GM18861 (cell line): ENCODE data around the gene FGF11.
A peak's percentile ranks its signal among the peaks of the same experiment; 100 is the strongest.
"Not testable (repeated sequence)": the region's sequence is repeated elsewhere in the genome, so short reads cannot be mapped to it uniquely, and the experiment has no call there.

Experiments
- ATAC-seq: cut with Tn5 transposase; IDR thresholded peaks from one replicate; pipeline ENCODE4 v1.9.1; 2021; ENCODE audit not compliant: unreplicated experiment

FGF11 gene

GRCh38 chr17:7478276-7479212 lies 39.2 kb downstream of the FGF11 start:
- no peak for ATAC-seq

DNA sequence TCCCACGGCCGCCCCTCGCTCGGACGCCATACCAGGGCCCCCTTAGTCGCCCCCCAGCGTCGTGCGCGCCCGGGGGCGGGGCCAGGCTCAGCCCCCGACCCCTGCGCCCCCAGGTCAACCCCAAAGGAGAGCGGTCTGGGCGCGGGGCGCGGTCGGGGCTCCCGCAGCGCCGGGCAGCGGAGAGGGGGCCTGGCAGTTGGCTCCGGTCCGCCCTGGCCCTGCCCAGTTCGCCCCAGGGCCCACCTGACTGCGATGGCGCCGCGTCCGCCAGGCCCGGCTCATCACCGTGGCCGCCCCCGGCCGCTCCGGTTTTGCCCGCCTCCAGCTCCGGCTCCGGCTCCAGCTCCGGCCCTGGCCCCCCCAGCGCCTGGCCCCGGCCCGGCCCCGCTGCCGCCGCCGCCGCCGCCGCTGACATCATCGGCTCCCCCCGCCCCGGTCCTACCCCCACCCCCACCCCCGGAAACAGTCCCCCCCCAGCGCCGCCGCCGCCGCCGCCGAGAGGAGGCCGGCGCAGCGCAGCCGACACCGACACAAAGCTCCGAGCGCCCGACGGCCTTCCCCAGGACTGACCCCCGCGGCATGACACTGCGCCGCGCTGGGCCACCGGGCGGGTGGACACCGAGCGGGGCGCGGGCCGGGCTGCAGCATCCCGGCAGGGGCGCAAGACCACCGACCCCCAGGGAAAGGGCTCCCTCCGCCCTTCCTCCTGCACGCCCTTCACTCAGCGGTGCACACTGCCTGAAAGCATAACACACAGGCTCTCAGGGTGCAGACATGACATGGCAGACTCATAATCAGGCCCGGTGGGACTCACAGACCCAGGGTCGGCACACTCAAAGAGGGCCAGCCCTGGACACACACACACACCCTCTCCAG lies 40.1 kb downstream of the FGF11 start, which contains the start of gene ZBTB4:
TSS of gene ZBTB4 (minus strand) at position 419 of the 876 bp plus-strand sequence. CDS start 12,830 bp downstream, outside the sequence.
- no peak for ATAC-seq

DNA sequence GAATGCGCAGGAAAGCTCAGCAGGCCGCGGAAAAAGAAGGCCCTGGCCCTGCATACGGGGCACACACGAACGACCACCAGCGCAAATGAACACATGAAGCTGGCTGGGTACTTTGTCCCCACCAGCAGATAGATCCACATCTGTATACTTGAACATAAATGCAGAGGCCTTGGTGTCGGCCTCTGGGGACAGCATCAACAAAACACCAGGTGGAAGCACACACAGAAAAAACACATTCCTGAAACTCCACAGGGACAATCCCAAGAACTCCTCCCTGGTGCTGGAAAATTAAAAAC lies 40.7 kb downstream of the FGF11 start:
- no peak for ATAC-seq

DNA sequence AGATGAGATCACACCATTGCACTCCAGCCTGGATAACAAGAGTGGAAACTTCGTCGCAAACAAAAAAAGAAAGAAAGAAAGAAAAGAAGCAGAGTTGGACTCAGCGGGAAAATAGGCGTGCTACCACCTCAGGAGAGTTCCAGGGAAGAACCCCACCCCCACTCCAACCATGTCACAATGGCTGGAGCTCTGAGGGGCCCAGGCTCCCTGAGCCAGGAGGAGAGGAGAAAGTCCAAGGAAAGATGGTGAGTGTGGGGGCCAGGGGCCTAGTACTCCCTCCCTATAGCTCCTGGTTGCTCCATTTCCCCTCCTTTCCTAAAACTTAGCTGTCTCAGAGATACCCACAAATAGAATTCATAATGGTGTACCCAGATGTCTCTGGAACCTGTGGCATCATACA lies 42.0 kb downstream of the FGF11 start, which contains the start of gene SLC35G6:
TSS of gene SLC35G6 (plus strand) at position 172 of the 400 bp plus-strand sequence. CDS start at position 243, 71 bp downstream.
- ATAC-seq: not testable (repeated sequence)

DNA sequence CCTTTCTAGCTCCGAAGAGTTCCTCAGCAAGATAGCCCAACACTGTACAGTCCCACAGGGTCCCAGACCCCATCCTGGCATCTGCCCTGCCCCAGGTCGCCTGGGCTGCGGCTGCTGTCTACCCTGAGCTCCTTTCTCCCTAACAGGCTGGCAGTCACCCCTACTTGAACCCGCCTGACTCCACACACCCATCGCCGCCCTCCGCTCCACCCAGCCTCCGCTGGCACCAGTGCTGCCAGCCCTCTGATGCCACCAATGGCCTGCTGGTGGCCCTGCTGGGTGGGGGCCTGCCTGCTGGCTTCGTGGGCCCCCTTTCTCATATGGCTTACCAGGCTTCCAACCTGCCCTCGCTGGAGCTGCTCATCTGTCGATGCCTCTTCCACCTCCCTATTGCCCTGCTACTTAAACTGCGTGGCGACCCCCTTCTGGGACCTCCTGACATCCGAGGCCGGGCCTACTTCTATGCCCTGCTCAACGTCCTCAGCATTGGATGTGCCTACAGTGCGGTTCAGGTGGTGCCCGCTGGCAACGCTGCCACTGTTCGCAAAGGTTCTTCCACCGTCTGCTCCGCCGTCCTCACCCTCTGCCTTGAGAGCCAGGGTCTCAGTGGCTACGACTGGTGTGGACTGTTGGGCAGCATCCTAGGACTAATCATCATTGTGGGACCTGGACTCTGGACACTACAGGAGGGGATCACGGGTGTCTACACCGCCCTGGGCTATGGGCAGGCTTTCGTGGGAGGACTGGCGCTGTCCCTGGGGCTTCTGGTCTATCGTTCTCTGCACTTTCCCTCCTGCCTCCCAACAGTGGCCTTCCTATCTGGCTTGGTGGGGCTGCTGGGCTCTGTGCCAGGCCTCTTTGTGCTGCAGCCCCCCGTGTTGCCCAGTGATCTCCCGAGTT lies 42.8 kb downstream of the FGF11 start:
- not testable (repeated sequence) for ATAC-seq

DNA sequence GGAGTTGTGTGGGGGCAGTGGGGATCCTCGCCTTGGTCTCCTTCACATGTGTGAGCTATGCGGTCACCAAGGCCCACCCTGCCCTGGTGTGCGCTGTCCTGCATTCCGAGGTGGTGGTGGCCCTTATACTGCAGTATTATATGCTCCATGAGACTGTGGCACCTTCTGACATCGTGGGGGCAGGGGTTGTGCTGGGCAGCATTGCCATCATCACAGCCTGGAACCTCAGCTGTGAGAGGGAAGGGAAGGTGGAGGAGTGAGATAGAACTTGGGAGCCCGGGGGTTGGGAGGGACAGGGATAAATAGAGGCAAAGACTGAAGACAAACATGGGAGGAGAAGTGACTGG lies 43.4 kb downstream of the FGF11 start:
- ATAC-seq: not testable (repeated sequence)

DNA sequence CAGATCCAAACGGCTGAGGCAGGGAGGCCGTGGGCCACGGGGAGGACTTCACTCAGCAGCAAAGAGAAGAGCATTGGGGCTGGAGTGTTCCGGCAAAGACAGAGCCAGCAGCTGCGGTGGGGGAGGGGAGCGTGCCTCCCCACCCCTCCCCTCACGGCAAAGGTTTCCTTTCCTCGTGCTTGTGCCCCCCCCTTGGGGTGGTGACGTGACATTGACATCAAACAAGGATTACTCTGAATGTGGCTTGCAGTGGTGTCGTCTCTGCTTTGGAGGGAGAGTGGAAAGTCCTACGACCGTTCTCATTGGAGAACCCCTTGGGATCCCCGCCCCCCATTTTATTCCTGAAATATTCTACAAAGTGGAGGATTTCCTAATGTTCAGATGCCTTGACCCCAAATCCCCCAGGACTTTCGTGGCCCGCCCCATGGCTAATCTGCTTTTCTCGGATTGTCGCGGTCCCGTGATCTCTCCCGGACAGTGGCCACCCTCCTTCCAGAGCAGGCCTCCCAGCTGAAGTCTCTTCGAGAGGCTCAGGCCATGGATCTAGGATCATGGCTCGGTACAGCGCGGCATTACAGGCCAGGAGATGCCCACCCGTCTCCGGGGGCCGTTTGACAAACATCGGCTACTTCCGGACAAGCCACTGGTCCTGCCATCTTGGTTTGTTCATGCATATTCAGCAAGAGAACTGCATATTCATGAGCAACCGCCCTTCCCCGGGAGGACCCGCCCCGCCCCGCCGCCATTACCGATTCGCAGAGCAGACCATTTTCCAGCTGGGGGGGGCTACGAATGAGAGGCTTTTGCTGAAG lies 44.1 kb downstream of the FGF11 start:
- ATAC-seq: peak; percentile 23

GRCh38 chr17:7484067-7484918 lies 45.0 kb downstream of the FGF11 start, which contains the start of gene POLR2A:
POLR2A (plus strand) TSS chr17:7484366.
- ATAC-seq: peak; percentile 57

- ATAC-seq: no peak
Measured at GRCh38 chr17:7484919-7485377, 45.6 kb downstream of the FGF11 start.

DNA sequence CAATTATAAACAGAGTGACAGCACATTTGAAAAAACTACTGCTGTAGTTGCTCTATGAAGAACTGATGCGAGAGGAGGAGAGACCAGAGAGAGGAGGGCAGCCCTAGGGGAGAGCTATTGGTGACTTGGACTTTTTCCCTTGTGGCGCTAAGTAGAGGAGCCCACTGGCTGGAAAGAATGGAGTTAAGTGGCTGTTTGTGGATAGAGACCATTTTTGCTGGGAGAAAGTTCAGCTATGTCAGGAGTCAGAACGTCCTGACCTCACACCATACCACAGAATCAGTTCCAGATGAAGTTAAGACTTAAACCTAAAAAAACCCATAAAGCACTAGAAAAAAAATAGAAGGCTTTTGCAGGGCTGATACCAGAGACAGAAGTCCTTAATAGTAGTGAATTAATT lies 46.9 kb downstream of the FGF11 start:
- no peak for ATAC-seq

- no peak for ATAC-seq
Measured at GRCh38 chr17:7490144-7490543, 50.8 kb downstream of the FGF11 start.

DNA sequence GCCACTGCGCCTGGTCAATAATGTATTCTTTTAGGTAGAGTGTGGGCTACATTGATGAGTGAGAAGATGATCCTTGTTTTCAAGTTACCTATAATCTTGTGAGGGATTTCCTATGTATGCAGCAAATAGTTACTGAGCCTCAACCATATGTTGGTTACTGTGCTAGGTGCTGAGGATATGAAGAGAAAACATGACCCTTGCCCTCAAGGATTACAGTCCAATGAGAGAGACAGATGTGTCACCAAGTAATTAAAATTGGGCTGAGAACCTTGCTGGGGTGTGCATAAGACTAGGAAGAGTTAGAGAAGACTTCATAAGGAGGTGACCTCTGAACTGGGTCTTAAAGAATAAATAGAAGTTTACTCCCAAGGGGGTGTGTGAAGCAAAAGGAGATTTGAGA lies 52.3 kb downstream of the FGF11 start:
- no peak for ATAC-seq

DNA sequence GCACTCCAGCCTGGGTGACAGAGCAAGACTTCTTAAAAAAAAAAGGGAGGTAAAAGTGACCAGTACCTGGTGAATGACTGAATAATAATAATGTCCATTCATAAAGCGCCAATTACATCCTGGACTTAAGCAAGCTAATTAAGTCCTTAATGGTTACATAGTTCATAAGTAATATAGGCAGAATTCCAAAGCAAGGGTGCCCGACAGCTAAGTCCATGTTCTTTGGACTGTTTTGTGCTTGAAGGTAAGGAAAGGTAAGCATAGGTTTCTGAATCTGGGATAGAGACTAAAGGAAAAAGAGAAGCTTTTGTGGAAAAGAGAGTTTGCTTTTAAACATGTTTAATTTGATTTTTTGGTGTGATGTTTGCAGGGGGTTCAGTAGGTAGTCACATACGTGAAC lies 54.6 kb downstream of the FGF11 start:
- no peak for ATAC-seq
